ENCODE results near the gene DMRTA1.

Gene DMRTA1

GRCh38 chr9:22446589-22446949 lies at the start of gene DMRTA1:
Gene DMRTA1, plus strand, starts transcription at chr9:22446824. Its CDS starts 242 bp downstream, at chr9:22447066.
- TF ChIP-seq GATA3 (IDR thresholded peaks at IDR 0.05; ENCODE audit: low read depth, low read length) (no peak), GATA2 (IDR thresholded peaks at IDR 0.05; ENCODE audit: low read depth, low read length) (no peak)

- no peak for TF ChIP-seq GATA3 (IDR thresholded peaks at IDR 0.05; ENCODE audit: low read depth, low read length)
- no peak for TF ChIP-seq GATA2 (IDR thresholded peaks at IDR 0.05; ENCODE audit: low read depth, low read length)
Measured at GRCh38 chr9:22401671-22402070, 45.0 kb upstream of the DMRTA1 start.

GRCh38 chr9:22405869-22406659 lies 40.6 kb upstream of the DMRTA1 start:
- TF ChIP-seq GATA2 (IDR thresholded peaks at IDR 0.05; ENCODE audit: low read depth, low read length), result no peak
- no peak for TF ChIP-seq GATA3 (IDR thresholded peaks at IDR 0.05; ENCODE audit: low read depth, low read length)

- TF ChIP-seq GATA3 (IDR thresholded peaks at IDR 0.05; ENCODE audit: low read depth, low read length) (no peak), GATA2 (IDR thresholded peaks at IDR 0.05; ENCODE audit: low read depth, low read length) (no peak)
Measured at GRCh38 chr9:22413884-22414283, 32.7 kb upstream of the DMRTA1 start.

GRCh38 chr9:22415941-22416691 lies 30.5 kb upstream of the DMRTA1 start:
- TF ChIP-seq GATA3 (IDR thresholded peaks at IDR 0.05; ENCODE audit: low read depth, low read length) (no peak), GATA2 (IDR thresholded peaks at IDR 0.05; ENCODE audit: low read depth, low read length) (no peak)

- TF ChIP-seq GATA3 (IDR thresholded peaks at IDR 0.05; ENCODE audit: low read depth, low read length) (no peak), GATA2 (IDR thresholded peaks at IDR 0.05; ENCODE audit: low read depth, low read length) (no peak)
Measured at GRCh38 chr9:22416692-22417060, 29.9 kb upstream of the DMRTA1 start.

GRCh38 chr9:22423566-22423965 lies 23.1 kb upstream of the DMRTA1 start:
- TF ChIP-seq GATA3 (IDR thresholded peaks at IDR 0.05; ENCODE audit: low read depth, low read length), result no peak
- no peak for TF ChIP-seq GATA2 (IDR thresholded peaks at IDR 0.05; ENCODE audit: low read depth, low read length)

GRCh38 chr9:22424616-22425015 lies 22.0 kb upstream of the DMRTA1 start:
- TF ChIP-seq GATA3 (IDR thresholded peaks at IDR 0.05; ENCODE audit: low read depth, low read length) (no peak), GATA2 (IDR thresholded peaks at IDR 0.05; ENCODE audit: low read depth, low read length) (no peak)

- TF ChIP-seq GATA2 (IDR thresholded peaks at IDR 0.05; ENCODE audit: low read depth, low read length) (no peak), GATA3 (IDR thresholded peaks at IDR 0.05; ENCODE audit: low read depth, low read length) (no peak)
Measured at GRCh38 chr9:22425551-22425950, 21.1 kb upstream of the DMRTA1 start.

GRCh38 chr9:22427226-22427880 lies 19.3 kb upstream of the DMRTA1 start:
- TF ChIP-seq GATA2 (IDR thresholded peaks at IDR 0.05; ENCODE audit: low read depth, low read length) (no peak), GATA3 (IDR thresholded peaks at IDR 0.05; ENCODE audit: low read depth, low read length) (no peak)

GRCh38 chr9:22433691-22434090 lies 12.9 kb upstream of the DMRTA1 start:
- TF ChIP-seq GATA2 (IDR thresholded peaks at IDR 0.05; ENCODE audit: low read depth, low read length), result no peak
- no peak for TF ChIP-seq GATA3 (IDR thresholded peaks at IDR 0.05; ENCODE audit: low read depth, low read length)

GRCh38 chr9:22440841-22441240 lies 5.8 kb upstream of the DMRTA1 start:
- TF ChIP-seq GATA2 (IDR thresholded peaks at IDR 0.05; ENCODE audit: low read depth, low read length) (no peak), GATA3 (IDR thresholded peaks at IDR 0.05; ENCODE audit: low read depth, low read length) (no peak)

GRCh38 chr9:22446950-22447617 lies 460 bp downstream of the DMRTA1 start:
- TF ChIP-seq GATA2 (IDR thresholded peaks at IDR 0.05; ENCODE audit: low read depth, low read length) (no peak), GATA3 (IDR thresholded peaks at IDR 0.05; ENCODE audit: low read depth, low read length) (no peak)
